Colonic mucosa (tissue), 4 donors: Measurements from ENCODE around the gene ESYT2. TPM values are rescaled to one million over a fixed set of nuclear protein-coding genes. Genes with fewer than 3 reads are reported as not detected.

Experiments used
- DNase-seq: peaks from one replicate; pipeline ENCODE4 v3.0.0-alpha.2; 2020
- H3K27ac ChIP-seq: fragments of 200-600 bp; one replicate; pipeline ENCODE4 v1.8.0; 2021
- H3K27me3 ChIP-seq: fragments of 200-600 bp; one replicate; pipeline ENCODE4 v1.8.0; 2021
- H3K36me3 ChIP-seq: fragments of 200-600 bp; one replicate; pipeline ENCODE4 v1.8.0; 2021
- H3K4me1 ChIP-seq: fragments of 200-600 bp; one replicate; pipeline ENCODE4 v1.8.0; 2021; ENCODE audit warnings: mild to moderate bottlenecking
- H3K4me3 ChIP-seq: fragments of 200-600 bp; one replicate; pipeline ENCODE4 v1.8.0; 2021
- H3K9ac ChIP-seq, 2 donors: one replicate each; pipeline ENCODE4 v1.7.0; 2013; ENCODE audit warnings: control low read depth in 2 of 2, low read depth in 2 of 2, low read length in 2 of 2
- H3K9me3 ChIP-seq: fragments of 200-600 bp; one replicate; pipeline ENCODE4 v1.8.0; 2021
- CTCF ChIP-seq: fragments of 200-600 bp; IDR thresholded peaks from one replicate; pipeline ENCODE4 v1.8.0; 2022; ENCODE audit warnings: antibody characterized with exemption, mild to moderate bottlenecking
- intact Hi-C: fragments of 100-400 bp; cut with DNase I; formaldehyde crosslinking; loops from one replicate; pipeline ENCODE4 v1.14.1; 2022
- total RNA-seq, 2 donors: library from RNA; stranded (reverse); fragmentation: NEBNext Ultra II Directional in 1 of 2; extraction: Animal tissue kit (Norgen Biotek cat#: 25700) in 1 of 2; gene quantifications; one replicate each; pipeline ENCODE4 v1.2.1, GENCODE V29; 2021
- donor health status: healthy.
- donor health status: DM: no; HTN: no; CAD: no.
- donor health status: DM: no; HTN: no; CAD: no.

ESYT2 gene
- total RNA-seq, 2 donors from 2014 or later: 57.5 to 105 TPM

DNA sequence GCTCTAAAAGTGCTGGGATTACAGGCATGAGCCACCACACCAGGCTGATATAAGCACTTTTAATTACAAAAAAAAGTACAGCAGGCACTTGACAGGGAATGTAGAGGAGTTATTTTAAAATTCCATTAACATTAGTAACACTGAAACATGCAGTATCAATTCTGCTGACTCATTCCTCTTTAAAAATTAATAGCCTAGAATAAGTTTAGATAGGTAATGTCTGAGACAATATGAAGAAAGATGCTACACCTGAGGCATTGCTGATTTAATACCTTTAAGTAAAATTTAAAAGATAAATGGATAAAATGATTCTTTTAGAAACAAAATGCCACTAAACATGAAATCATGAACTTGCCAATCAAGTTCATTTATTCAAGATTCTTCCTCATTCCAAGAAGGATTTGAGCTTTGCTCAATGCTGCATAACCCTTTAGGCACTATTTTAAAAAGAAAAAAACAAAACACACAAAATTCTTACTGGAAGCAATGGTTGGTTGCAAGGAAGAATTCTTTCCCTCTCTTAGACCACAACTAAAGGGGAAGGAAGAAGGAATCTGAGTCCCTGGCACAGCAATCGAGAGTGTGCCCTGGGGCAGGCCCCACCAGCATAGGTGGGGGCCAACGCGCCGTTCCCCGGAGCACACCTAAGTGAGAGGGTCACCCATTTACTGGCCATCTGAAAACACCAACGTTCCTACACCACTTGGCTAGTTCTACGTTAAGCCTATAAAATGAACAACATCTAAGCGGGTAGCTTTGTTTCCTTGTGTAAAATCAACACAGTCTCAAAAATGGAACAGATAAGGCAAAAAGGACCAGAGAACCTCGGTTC, 26.6 kb downstream of the ESYT2 start:
- no peaks in the 10 kb centered on the region for H3K36me3 ChIP-seq
- intact Hi-C loops: no loop called here
- H3K27me3 ChIP-seq: no peaks in the 10 kb centered on the region
- H3K4me3 ChIP-seq: no peak overlapping the region
- TF ChIP-seq CTCF: no peak
- H3K27ac ChIP-seq: no peak overlapping the region
- DNase-seq: no peak
- H3K4me1 ChIP-seq: no peaks in the 10 kb centered on the region
- no peaks in the 10 kb centered on the region for H3K9me3 ChIP-seq
- no peak overlapping the region for H3K9ac ChIP-seq

- Histone ChIP-seq H3K27me3 (no peaks in the 10 kb centered on the region), H3K9ac (no peak overlapping the region), H3K9me3 (no peaks in the 10 kb centered on the region), H3K36me3 (peaks cover 9% of the 10 kb centered on the region), H3K4me1 (no peaks in the 10 kb centered on the region), H3K4me3 (no peak overlapping the region), H3K27ac (no peak overlapping the region)
- DNase-seq: no peak
- intact Hi-C loops: no loop called here
- TF ChIP-seq CTCF: no peak
These were observed 30.6 kb downstream of the ESYT2 start for GRCh38 chr7:158798741-158799140.

- DNase-seq: no peak
- H3K4me3 ChIP-seq: no peak overlapping the region
- H3K27ac ChIP-seq: no peak overlapping the region
- no peaks in the 10 kb centered on the region for H3K4me1 ChIP-seq
- intact Hi-C loops: no loop called here
- H3K36me3 ChIP-seq: peaks cover 9% of the 10 kb centered on the region
- H3K9ac ChIP-seq: no peak overlapping the region
- TF ChIP-seq CTCF: no peak
- no peaks in the 10 kb centered on the region for H3K9me3 ChIP-seq
- H3K27me3 ChIP-seq: no peaks in the 10 kb centered on the region
These were observed 32.6 kb downstream of the ESYT2 start for GRCh38 chr7:158796667-158797066.

DNA sequence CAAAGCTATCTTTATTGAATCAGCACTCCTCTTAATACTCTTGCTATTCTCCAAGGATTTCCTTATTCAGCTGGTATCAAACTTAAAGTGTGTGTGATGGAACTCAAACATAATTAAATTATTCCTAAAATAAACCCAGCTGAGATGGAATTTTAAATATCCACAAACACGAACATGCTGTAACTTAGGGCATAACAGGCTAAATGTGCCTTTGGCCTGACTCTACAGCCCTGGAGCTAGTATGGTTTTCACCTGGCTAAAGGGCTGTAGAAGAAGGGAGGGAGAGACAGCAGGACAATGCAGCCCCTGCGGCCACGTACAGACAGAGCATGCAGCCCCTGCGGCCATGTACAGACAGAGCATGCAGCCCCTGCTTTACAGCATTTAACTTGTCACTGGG, 34.0 kb downstream of the ESYT2 start:
- DNase-seq: no peak
- Histone ChIP-seq H3K4me1 (no peaks in the 10 kb centered on the region), H3K27me3 (no peaks in the 10 kb centered on the region), H3K9ac (no peak overlapping the region), H3K9me3 (no peaks in the 10 kb centered on the region), H3K4me3 (no peak overlapping the region), H3K36me3 (peaks cover 9% of the 10 kb centered on the region), H3K27ac (no peak overlapping the region)
- no peak for TF ChIP-seq CTCF
- intact Hi-C loops: no loop called here

DNA sequence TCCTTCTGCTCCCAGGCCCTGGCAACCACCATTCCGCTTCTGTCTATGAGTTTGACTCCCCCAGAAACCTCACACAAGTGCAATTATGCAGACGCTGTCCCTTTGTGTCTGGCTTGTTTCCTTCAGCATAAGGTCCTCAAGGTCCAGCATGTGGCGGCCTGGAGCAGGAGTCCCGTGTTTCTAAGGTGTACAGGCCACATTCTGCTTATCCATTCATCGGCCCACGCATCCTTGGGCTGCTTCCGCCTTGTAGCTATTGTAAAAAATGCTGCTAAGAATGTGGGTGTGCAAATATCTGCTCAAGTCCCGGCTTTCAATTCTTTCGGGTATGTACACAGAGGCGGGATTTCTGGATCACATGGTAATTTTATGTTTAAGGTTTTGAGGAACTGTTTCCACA, 38.2 kb downstream of the ESYT2 start:
- Histone ChIP-seq H3K27me3 (no peaks in the 10 kb centered on the region), H3K9me3 (no peaks in the 10 kb centered on the region), H3K4me3 (no peak overlapping the region), H3K36me3 (peaks cover 9% of the 10 kb centered on the region), H3K27ac (no peak overlapping the region), H3K4me1 (no peaks in the 10 kb centered on the region), H3K9ac (no peak overlapping the region)
- DNase-seq: no peak
- TF ChIP-seq CTCF: no peak
- intact Hi-C loops: no loop called here
